Fibroblast of lung (primary cell): ENCODE data around the gene PALLD.

Experiments
- CTCF ChIP-seq, 2 donors: IDR thresholded peaks in 1 of 2; conservative IDR thresholded peaks in 1 of 2; 1 replicate in 1 of 2; 2 replicates in 1 of 2; pipeline ENCODE4 v1.5.1; 2011 to 2012; ENCODE audit warnings: low read length in 2 of 2, control low read depth in 1 of 2, inconsistent platforms in 1 of 2, low read depth in 1 of 2, mild to moderate bottlenecking in 1 of 2
- EZH2 ChIP-seq: IDR thresholded peaks from 2 replicates; pipeline ENCODE4 v1.5.1; 2012; ENCODE audit warnings: low read length, control low read depth, mild to moderate bottlenecking; ENCODE audit errors: missing control alignments

- TF ChIP-seq CTCF (conservative IDR thresholded peaks at IDR 0.05 in 1 of 2, IDR thresholded peaks at IDR 0.05 in 1 of 2; ENCODE audit: low read depth in 1 of 2, low read length in 2 of 2) (no peak), EZH2 (no peak)
Observed at GRCh38 chr4:168667921-168668320, 171.1 kb downstream of the PALLD start.
